ENCODE results near the gene HILPDA.
"Not testable (repeated sequence)": the region's sequence is repeated elsewhere in the genome, so short reads cannot be mapped to it uniquely, and the experiment has no call there.

- TF ChIP-seq KDM1A (IDR thresholded peaks at IDR 0.05); FOXK1 (CRISPR knock-in tag; IDR thresholded peaks at IDR 0.05; ENCODE audit: borderline replicate concordance); USF1 (CRISPR knock-in tag; IDR thresholded peaks at IDR 0.05); RCOR1 (IDR thresholded peaks at IDR 0.05; ENCODE audit: borderline replicate concordance in 1 of 2, low read depth in 2 of 2, low read length in 2 of 2); NFE2 (IDR thresholded peaks at IDR 0.05; ENCODE audit: low read depth): not testable (repeated sequence)
Measured at GRCh38 chr7:128463933-128464332, 8.3 kb downstream of the HILPDA start.

All from K562 (cell line).